HEK293T (cell line): ENCODE data around the gene NOXO1.

ENCODE experiments used
- CTCF ChIA-PET: fragments of 350-600 bp; formaldehyde crosslinking; extraction: SDS; loops from one replicate; lab custom pipeline; 2021; ENCODE audit warnings: antibody characterized with exemption, inconsistent platforms; lab: Yijun Ruan, JAX
- POLR2A ChIA-PET: fragments of 350-600 bp; formaldehyde crosslinking; extraction: SDS; loops from one replicate; lab custom pipeline; 2020; ENCODE audit warnings: antibody characterized with exemption, inconsistent platforms; lab: Yijun Ruan, JAX
- DNase-seq: peaks from one replicate; pipeline ENCODE4 v3.0.0; 2012; ENCODE audit warnings: mixed read lengths; ENCODE audit errors: extremely low spot score
- ARNT ChIP-seq: fragments of 450-650 bp; IDR thresholded peaks from 2 replicates; pipeline ENCODE4 v1.6.1; 2017; ENCODE audit warnings: mild to moderate bottlenecking
- BHLHE40 ChIP-seq: fragments of 450-650 bp; IDR thresholded peaks from 2 replicates; pipeline ENCODE4 v1.6.1; 2016; ENCODE audit warnings: mild to moderate bottlenecking, moderate library complexity, borderline replicate concordance
- CTBP1 ChIP-seq: fragments of 450-650 bp; IDR thresholded peaks from 2 replicates; pipeline ENCODE4 v1.6.1; 2016; ENCODE audit warnings: borderline replicate concordance
- ELF4 ChIP-seq: fragments of 450-650 bp; IDR thresholded peaks from 2 replicates; pipeline ENCODE4 v1.6.1; 2017; ENCODE audit warnings: antibody characterized with exemption
- FOXA1 ChIP-seq: fragments of 450-650 bp; IDR thresholded peaks from 2 replicates; pipeline ENCODE4 v1.6.1; 2016; ENCODE audit warnings: mild to moderate bottlenecking
- FOXK2 ChIP-seq: fragments of 450-650 bp; IDR thresholded peaks from 2 replicates; pipeline ENCODE4 v1.6.1; 2016; ENCODE audit warnings: mild to moderate bottlenecking
- FOXM1 ChIP-seq: fragments of 450-650 bp; IDR thresholded peaks from 2 replicates; pipeline ENCODE4 v1.6.1; 2017; ENCODE audit warnings: mild to moderate bottlenecking, borderline replicate concordance
- HDGF ChIP-seq: fragments of 450-650 bp; IDR thresholded peaks from 2 replicates; pipeline ENCODE4 v1.6.1; 2017; ENCODE audit warnings: antibody characterized with exemption, borderline replicate concordance
- L3MBTL2 ChIP-seq: fragments of 450-650 bp; conservative IDR thresholded peaks from 2 replicates; pipeline ENCODE4 v1.6.1; 2016; ENCODE audit warnings: mild to moderate bottlenecking
- LEF1 ChIP-seq: fragments of 450-650 bp; IDR thresholded peaks from 2 replicates; pipeline ENCODE4 v1.6.1; 2017; ENCODE audit warnings: mild to moderate bottlenecking, borderline replicate concordance
- NFRKB ChIP-seq: fragments of 450-650 bp; IDR thresholded peaks from 2 replicates; pipeline ENCODE4 v1.6.1; 2016; ENCODE audit warnings: mild to moderate bottlenecking, moderate library complexity
- SP1 ChIP-seq: fragments of 450-650 bp; IDR thresholded peaks from 2 replicates; pipeline ENCODE4 v1.6.1; 2017
- SUZ12 ChIP-seq: fragments of 450-650 bp; IDR thresholded peaks from 2 replicates; pipeline ENCODE4 v1.6.1; 2016; ENCODE audit warnings: mild to moderate bottlenecking
- TARDBP ChIP-seq: fragments of 450-650 bp; IDR thresholded peaks from 2 replicates; pipeline ENCODE4 v1.6.1; 2016
- ZNF384 ChIP-seq: fragments of 450-650 bp; IDR thresholded peaks from 2 replicates; pipeline ENCODE4 v1.6.1; 2016
- TF ChIP-seq, protein P1 (sequence below): fragments of 450-650 bp; IDR thresholded peaks from 2 replicates; pipeline ENCODE4 v1.6.1; 2016

NOXO1 gene

DNA sequence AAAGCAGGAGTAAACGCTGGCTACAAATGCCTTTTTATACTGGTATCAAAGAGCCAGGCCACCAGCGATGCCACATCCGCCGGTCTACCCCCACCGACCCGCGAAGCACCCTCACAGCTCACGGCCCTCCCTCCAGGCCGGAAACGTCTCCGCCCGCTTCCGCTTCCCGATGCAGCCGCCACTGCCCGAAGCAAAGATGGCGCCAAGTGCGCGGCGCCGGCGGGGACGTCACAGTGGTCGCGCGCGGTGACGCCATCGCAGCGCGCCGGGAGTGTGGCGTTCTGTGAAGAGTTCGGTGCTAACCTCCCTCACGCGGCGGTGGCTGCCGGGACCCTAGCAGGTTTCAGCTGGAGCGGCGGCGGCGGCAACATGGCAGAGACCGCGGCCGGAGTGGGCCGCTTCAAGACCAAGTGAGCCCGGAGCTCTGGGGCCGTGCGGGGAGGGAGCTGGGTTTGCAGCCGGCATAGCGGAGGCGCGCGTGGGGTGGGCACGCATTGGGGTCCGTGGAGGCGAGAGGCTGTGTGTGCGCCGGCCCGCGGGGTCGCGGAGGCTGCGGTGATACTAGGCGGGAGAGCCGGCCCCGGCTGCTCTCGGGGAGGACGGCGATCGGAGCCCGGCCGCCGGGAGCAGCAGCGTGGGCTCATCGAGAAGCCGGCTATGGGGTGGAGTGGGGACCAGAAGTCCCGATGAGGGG is 9.3 kb downstream of the NOXO1 start, which contains the start of gene TBL3:
Gene TBL3, plus strand, starts transcription at position 258 of the 694 bp plus-strand sequence. Its CDS starts 112 bp downstream, at position 370.
- POLR2A ChIA-PET, result interaction anchor here (0.6 to 3.4 kb wide), 17 partner anchors 9 to 193 kb away, joined by 3 to 33 read pairs (median 4); partner anchors contain the start of genes GFER, MSRB1, NOXO1 and NUBP2
- TF ChIP-seq L3MBTL2 (peak; percentile 71), ELF4 (peak; percentile 97), LEF1 (peak; percentile 6; the same call in 1 of the 2 replicates), CTBP1 (no peak; the same call in none of the 2 replicates)
- DNase-seq, result peak; percentile 95
- CTCF ChIA-PET, result interaction anchor here (0.6 to 1.4 kb wide), 2 partner anchors 43 to 92 kb away, joined by 3 read pairs; no protein-coding TSS in a partner anchor

DNA sequence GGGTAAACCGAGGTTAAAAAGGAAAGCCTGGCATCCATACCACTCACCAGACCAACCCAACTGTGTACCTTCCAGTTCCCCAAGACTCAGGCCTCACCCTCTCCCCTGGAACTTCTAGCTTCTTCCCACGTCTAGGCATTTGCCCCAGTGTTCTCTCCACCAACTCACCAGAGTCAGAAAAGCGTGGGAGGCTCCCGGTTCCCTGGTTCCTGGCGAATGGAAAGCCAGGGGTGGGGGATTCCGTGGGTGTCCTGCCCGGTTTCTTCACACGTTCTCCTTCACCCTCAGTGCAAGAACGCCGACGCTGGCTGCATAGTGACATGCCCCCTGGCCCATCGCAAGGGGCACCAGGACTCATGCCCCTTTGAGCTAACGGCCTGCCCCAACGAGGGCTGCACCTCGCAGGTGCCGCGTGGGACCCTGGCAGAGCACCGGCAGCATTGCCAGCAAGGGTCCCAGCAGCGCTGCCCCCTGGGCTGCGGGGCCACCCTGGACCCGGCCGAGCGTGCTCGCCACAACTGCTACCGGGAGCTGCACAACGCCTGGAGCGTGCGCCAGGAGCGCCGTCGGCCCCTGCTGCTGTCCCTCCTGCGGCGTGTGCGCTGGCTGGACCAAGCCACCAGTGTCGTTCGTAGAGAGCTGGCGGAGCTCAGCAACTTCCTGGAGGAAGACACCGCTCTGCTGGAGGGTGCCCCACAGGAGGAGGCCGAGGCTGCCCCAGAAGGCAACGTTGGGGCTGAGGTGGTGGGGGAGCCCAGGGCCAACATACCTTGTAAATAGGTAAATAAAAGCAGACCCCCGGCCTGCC is 12.9 kb downstream of the NOXO1 start:
- POLR2A ChIA-PET, result interaction anchor here (0.6 to 1.3 kb wide), 4 partner anchors 10 to 36 kb away, joined by 3 to 4 read pairs (median 3); partner anchors contain the start of gene MSRB1
- CTCF ChIA-PET, result interaction anchor here (1.2 kb wide), 1 partner anchor 27 kb away, joined by 3 read pairs; no protein-coding TSS in a partner anchor
- no peak for DNase-seq
- no peak for TF ChIP-seq ARNT

GRCh38 chr16:1966460-1966859 is 14.8 kb downstream of the NOXO1 start, which contains the start of gene RNF151:
TSS of gene RNF151 (plus strand) at chr16:1966856. CDS start at chr16:1966882, 26 bp downstream.
- ChIA-PET POLR2A (interaction anchor here (0.9 to 4.6 kb wide), 6 partner anchors 11 to 189 kb away, joined by 3 to 95 read pairs (median 30); partner anchors contain the start of genes GFER, MSRB1, NOXO1 and TRAF7), CTCF (interaction anchor here (0.7 kb wide), 1 partner anchor 121 kb away, joined by 4 read pairs; no protein-coding TSS in a partner anchor)
- TF ChIP-seq, protein P1, sequence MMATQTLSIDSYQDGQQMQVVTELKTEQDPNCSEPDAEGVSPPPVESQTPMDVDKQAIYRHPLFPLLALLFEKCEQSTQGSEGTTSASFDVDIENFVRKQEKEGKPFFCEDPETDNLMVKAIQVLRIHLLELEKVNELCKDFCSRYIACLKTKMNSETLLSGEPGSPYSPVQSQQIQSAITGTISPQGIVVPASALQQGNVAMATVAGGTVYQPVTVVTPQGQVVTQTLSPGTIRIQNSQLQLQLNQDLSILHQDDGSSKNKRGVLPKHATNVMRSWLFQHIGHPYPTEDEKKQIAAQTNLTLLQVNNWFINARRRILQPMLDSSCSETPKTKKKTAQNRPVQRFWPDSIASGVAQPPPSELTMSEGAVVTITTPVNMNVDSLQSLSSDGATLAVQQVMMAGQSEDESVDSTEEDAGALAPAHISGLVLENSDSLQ, result no peak
- TF ChIP-seq LEF1 (no peak), ARNT (no peak), FOXK2 (no peak), NFRKB (no peak), SUZ12 (no peak), BHLHE40 (no peak), SP1 (no peak), ZNF384 (no peak), FOXM1 (no peak), TARDBP (no peak)
- no peak for DNase-seq

- TF ChIP-seq CTBP1, result no peak
- TF ChIP-seq FOXM1, result no peak
- no peak for TF ChIP-seq BHLHE40
- no peak for TF ChIP-seq HDGF
- TF ChIP-seq SUZ12, result no peak
- TF ChIP-seq TARDBP, result no peak
- TF ChIP-seq, protein P1, result no peak
- no peak for TF ChIP-seq ZNF384
- no peak for TF ChIP-seq ELF4
- TF ChIP-seq L3MBTL2, result no peak
- no peak for TF ChIP-seq ARNT
- TF ChIP-seq LEF1, result no peak
- TF ChIP-seq NFRKB, result no peak
- TF ChIP-seq SP1, result no peak
- no peak for TF ChIP-seq FOXK2
- no peak for TF ChIP-seq FOXA1
- ChIA-PET POLR2A (interaction anchor here (0.6 to 4.6 kb wide), 59 partner anchors 9 to 266 kb away, joined by 3 to 95 read pairs (median 6); partner anchors contain the start of genes FAHD1, GFER, HAGH and MAPK8IP3), CTCF (interaction anchor here (0.7 to 1.4 kb wide), 2 partner anchors 24 to 120 kb away, joined by 4 to 7 read pairs; no protein-coding TSS in a partner anchor)
- no peak for DNase-seq
Measured at GRCh38 chr16:1965396-1966001, 15.8 kb downstream of the NOXO1 start.

DNA sequence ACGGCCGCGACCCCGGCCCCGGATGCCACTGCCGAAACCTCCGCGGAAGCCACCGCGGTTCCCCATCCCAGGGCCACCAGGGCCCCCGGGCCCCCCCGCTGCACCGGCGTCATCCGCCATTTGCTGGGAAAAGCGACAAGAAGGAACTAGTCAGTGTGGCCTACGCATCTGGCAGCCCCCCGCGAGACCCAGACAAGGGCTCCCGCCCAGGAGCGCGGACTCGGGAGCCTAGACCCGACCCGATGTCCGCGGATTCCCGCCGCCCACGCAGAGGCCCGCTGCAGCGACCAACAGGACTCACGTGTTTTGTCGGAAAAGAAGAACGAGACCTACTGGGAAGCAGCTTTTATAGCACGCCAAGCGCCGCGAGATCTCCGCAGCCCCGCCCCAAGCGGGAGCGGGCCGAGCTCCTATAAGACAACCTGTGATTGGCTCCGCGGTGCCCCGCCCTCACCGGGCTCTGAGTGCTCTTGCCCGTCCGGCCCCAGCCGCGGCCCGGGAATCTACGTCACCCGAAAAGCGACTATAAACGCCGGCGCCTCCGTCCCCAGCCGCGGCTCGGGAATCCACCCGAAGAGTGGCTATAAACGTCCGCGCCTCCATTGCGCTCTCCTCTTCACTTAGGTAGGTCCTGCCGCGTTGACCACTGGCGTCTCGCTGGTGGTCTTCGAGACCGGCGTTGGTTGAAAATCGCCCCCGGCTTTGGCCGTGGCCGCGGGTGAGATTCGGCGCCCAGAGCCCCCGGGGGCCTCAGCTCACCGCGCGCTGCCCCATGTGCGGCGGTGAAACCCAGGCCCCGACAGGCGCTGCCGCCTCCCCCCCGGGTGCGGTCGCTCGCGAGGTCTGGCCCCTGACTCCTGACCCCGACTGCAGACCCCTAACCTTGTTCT is 16.5 kb downstream of the NOXO1 start, which contains the start of gene RPS2:
Gene RPS2, minus strand, starts transcription at position 321 of the 890 bp plus-strand sequence. Its CDS starts 201 bp downstream, at position 120.
- ChIA-PET POLR2A (interaction anchor here (0.6 to 4.6 kb wide), 74 partner anchors 9 to 267 kb away, joined by 3 to 95 read pairs (median 5); partner anchors contain the start of genes FAHD1, GFER, HAGH and MAPK8IP3), CTCF (interaction anchor here (1.4 kb wide), 1 partner anchor 24 kb away, joined by 7 read pairs; no protein-coding TSS in a partner anchor)
- TF ChIP-seq L3MBTL2 (peak; percentile 60), FOXA1 (no peak), TARDBP (no peak), ELF4 (peak; percentile 98), CTBP1 (peak; percentile 29; the same call in 1 of the 2 replicates), ARNT (peak; percentile 52), NFRKB (peak; percentile 73), SP1 (no peak), FOXK2 (no peak), LEF1 (no peak), FOXM1 (peak; percentile 87; the same call in 1 of the 2 replicates)
- peak; percentile 100 for DNase-seq
